8988T (cell line): ENCODE data around the gene CES1.
"Not testable (repeated sequence)": the region's sequence is repeated elsewhere in the genome, so short reads cannot be mapped to it uniquely, and the experiment has no call there.

Experiments used
- DNase-seq: peaks from one replicate; pipeline ENCODE4 v3.0.0; 2011

CES1 gene

DNA sequence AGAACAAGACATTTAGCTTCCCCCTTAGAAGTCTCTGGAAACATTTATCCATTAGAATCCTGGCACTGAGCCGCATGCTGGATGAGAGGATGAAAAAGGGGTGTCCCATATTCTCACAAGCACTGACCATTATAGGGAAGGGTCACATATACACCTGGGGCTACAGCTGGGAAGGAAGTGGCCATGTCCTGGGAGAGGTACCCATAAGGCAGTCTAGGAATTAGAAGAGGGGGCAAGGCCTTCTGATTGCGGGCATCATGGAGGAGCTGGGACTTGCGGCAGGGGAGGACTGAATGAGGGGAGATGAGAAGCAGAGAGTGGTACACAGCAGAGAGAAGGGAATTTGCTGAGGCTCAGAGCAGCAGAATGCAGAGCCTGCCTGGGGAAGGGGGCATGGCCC lies 3.7 kb downstream of the CES1 start:
- DNase-seq, result not testable (repeated sequence)

DNA sequence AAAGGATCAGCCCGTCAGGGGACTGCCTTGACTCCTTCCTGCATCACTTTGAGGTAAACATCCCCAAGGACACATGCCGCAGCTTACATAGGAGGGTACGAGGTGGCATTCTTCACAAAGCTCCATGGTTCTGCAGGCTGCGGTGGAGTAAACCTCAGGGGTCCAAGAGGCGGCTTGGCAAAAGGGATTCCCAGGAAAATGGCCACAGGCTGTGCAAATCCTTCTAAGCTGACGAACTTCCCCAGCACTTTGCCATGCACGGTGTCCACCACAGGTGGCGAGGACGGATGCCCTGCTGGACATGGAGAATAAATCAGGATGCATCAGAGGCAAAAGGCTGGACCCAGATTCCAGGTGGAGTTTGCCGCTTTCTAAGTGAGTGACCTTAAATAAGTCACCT lies 4.2 kb downstream of the CES1 start:
- DNase-seq, result no peak

DNA sequence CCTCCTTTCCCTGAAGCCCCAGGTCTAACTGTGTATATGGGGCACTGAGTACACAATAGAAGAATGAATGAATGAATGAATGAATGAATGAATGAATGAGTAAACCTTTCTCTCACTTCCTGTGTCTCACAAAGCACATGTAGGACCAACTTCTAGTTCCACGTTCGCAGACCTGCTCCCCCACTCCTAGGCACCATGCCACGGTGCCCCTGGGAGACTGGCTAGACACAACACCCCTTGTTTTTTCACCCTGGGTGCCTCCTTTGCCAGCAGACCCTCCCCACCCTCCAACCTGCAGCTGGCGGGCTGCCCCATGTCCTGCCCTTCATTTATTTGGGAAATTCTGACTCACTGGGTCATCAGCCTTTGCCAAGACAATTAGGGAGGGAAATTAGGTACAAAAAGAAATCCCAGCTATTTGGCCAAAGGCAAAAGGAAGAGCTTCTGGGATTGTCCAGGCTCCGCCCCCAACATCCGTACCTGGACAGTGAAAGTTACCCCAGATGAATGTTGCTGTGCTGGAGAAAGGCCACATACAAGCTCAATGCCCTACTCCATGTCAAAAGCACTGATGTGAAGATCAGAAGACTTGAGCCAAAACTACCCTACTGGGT lies 7.7 kb downstream of the CES1 start:
- DNase-seq, result no peak

- DNase-seq, result no peak
Observed at GRCh38 chr16:55824473-55825000, 8.4 kb downstream of the CES1 start.

DNA sequence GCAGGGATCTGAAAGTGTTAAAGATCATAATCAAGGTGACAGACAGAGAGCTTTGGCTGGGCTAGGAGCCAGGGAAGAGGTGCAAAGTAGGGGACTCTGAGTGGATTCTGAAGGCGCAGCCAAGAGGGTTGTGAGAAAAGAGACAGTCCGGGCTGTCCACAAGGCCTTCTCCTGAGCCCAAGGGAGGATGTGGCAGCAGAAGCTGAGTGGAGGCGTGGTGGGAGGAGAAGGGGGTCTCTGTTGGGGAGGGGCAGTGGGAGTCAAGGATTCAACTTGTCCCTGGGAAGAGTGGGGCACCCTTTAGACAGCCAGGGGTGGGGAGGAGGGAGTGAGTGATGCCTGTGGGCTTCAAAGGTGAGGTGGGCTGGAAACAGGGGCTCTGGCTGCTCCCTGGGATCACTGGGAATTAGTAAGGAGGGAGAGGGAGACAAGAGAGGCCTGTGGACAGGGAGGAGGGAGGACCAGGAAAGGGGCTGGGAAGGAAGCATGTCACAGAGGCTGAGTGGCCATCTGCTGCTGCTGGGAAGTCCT lies 10.6 kb downstream of the CES1 start:
- DNase-seq, result no peak

DNA sequence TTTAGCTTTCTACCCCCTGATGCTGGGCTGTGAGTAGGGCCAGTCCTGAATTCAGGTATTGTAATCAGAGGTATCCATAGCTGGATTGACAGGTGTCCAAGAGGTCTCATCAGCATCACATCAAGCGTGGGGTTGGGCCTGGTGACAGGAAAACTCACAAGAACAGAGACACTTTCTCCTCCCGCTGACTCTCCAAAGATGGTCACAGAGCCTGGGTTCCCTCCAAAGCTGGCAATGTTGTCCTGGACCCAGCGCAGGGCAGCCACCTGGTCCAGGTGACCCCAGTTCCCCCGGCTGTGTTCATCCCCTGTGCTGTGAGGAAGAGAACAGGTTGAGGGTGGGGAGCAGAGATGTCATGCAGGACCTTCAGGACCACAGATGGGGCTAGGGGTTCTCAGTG lies 11.7 kb downstream of the CES1 start:
- no peak for DNase-seq

- no peak for DNase-seq
Observed at GRCh38 chr16:55820615-55821014, 12.3 kb downstream of the CES1 start.

DNA sequence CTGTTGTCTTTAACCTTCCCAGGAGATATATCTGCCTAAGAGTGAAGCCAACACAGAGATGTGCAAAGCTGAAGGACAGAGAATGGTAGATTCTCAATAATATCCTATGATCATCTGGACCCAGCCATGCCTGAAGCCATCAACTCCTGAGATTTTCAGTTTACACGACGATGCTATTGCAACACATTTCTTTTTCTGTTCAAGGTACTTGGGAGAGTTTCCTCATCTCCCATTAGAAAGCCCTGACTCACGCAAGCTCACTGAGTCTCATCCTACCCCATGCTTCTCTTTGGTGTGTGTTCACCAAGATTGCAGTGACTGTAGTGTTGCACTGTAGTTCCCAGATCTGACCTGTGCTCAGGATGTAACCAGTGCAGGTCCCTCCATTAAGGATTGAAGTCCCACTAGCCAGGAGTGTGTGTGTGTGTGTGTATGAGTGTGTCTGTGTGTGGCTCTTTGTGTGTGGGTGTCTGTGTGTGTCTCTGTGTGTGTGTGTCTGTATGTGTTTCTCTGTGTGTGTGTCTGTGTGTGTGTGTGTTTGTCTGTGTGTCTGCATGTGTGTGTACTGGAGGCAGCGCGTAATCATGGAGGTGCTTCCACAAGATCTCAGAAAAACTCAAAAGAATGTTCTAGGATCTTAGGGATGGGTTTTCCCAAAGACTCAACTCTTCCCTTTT lies 15.5 kb downstream of the CES1 start:
- DNase-seq, result no peak

DNA sequence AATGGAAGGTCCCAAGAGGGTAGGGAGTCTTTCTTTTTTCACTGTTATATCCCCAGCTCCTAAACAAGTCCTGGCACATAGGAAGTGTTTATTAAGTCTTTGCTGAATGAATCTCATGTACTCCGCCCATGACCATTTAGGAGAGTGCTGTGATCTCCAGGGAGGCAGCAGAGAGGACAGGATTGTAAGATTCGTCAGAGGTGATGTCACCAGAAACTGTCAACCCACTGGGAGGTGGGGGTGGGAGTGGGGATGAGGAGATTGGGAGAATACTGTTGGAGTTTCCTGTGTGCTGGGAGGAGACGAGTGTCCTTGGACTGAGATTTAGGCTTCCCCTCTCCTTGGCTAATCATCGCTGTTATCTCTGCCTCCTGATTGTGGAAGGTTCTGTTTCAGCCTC lies 16.7 kb downstream of the CES1 start:
- DNase-seq, result not testable (repeated sequence)

DNA sequence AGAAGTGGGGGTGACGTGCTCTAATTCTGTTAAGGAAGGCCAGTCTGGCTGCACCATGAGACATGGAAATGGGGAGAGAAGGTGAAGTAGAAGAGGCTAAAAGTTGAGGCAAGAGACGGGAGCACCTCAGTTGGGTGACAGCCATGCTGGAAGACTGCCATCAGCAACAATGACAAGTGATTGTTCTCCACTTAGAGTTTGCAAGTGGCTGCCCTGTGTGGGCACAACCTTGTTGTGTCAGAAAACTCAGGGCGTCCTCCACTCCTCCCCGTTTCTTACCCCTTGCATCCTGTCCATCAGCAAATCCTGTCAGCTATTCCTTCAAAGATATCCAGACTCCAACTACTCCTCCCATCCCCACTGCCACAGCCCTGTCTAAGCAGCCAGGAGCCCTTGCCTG lies 17.6 kb downstream of the CES1 start:
- DNase-seq, result no peak

DNA sequence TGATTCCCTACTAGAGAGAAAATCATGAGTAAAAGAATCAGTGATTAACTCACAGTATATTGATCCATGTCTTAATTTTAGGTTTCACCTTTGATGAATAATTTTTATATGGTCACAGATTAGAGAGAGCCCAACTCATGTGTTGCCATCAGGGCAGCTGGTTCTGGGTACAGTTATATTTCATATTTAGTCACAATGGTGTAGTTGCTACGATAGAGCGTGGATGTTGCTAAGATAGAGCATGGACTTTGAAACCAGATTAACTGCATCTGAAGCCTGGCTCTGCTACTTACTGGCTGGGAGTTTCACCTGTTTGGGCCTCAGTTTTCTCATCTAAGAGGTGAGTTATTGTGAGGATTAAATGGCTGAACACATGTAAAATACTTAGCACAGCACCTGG lies 18.7 kb downstream of the CES1 start:
- DNase-seq, result not testable (repeated sequence)

DNA sequence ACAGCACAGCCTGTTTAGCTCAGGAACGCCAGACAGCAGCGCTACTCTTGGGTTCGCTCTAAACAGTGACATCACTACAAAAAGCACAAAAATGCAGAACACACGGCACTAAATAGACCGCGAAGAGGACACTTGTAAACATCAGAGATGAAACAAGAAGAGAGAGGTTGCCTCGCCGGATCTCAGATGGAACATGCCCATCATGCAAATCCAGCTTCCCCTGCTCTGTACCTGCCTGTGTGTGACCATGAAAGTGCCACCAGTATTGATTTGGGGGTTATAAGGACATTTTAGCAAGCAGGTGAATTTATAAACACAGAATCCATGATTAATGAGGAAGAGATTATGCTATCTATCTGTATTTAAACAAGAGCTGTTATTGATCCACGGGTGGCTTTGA lies 19.2 kb downstream of the CES1 start:
- DNase-seq, result not testable (repeated sequence)

GRCh38 chr16:55812951-55813350 lies 19.9 kb downstream of the CES1 start:
- DNase-seq, result no peak

GRCh38 chr16:55811811-55812210 lies 21.1 kb downstream of the CES1 start:
- DNase-seq, result no peak

GRCh38 chr16:55810451-55810961 lies 22.4 kb downstream of the CES1 start:
- DNase-seq, result no peak

GRCh38 chr16:55809851-55810250 lies 23.0 kb downstream of the CES1 start:
- no peak for DNase-seq

GRCh38 chr16:55809386-55809785 lies 23.5 kb downstream of the CES1 start:
- DNase-seq, result no peak

- DNase-seq, result not testable (repeated sequence)
Observed at GRCh38 chr16:55808286-55808685, 24.6 kb downstream of the CES1 start.

GRCh38 chr16:55805104-55805503 lies 27.8 kb downstream of the CES1 start:
- not testable (repeated sequence) for DNase-seq

GRCh38 chr16:55803681-55804080 lies 29.2 kb downstream of the CES1 start:
- DNase-seq, result not testable (repeated sequence)

DNA sequence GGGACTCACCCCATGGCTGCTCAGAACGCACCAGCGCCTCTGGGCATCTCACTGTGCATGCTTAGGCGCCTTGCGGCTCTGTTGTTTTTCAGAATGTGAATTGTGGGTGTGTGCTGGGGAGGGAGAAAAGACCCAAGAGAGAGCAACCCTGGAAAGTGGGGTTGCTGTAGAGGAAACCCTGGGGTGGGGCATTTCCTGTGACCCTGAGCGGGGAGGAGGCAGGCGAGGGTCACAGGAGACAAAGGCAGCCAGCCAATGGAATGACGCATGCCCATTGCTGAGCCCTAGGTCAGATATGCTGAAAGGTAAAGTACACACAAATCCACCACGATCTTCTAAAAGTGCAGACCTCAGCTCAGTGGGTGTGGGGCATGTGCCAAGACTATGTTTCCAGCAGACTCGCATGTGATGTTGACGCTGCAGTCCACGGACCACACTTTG lies 39.9 kb downstream of the CES1 start:
- not testable (repeated sequence) for DNase-seq

GRCh38 chr16:55791512-55791911 lies 41.4 kb downstream of the CES1 start:
- not testable (repeated sequence) for DNase-seq

GRCh38 chr16:55790240-55790639 lies 42.7 kb downstream of the CES1 start:
- DNase-seq, result not testable (repeated sequence)

DNA sequence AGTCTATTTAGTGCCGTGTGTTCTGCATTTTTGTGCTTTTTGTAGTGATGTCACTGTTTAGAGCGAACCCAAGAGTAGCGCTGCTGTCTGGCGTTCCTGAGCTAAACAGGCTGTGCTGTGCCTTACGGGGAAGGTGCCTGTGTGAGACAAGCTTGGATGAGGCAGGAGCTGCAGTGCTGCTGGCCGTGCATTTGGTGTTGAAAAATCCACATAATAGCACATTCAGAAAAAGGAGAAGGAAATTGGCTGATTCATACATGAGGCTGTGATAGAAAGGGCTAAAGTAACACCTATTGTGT lies 50.2 kb downstream of the CES1 start:
- not testable (repeated sequence) for DNase-seq
